Astrocyte (in vitro differentiated cells and primary cell): ENCODE data around the gene DGKE. TPM values are rescaled to one million over a fixed set of nuclear protein-coding genes. Genes with fewer than 3 reads are reported as not detected.

Experiments used
- DNase-seq: peaks from one replicate; pipeline ENCODE4 v3.0.0-alpha.2; 2010; ENCODE audit warnings: low read depth
- FAIRE-seq: peaks from 2 replicates; lab custom pipeline; 2011; peaks lifted over from hg19 to GRCh38; lab: Jason Lieb, UNC
- H2AFZ ChIP-seq: 2 replicates; pipeline ENCODE4 v1.6.0; 2012; ENCODE audit warnings: low read depth, low read length, inconsistent platforms
- H3K27ac ChIP-seq: 2 replicates; pipeline ENCODE4 v1.5.1; 2011; ENCODE audit warnings: low read depth, low read length, inconsistent platforms
- H3K27me3 ChIP-seq: 2 replicates; pipeline ENCODE4 v1.6.0; 2011; ENCODE audit warnings: low read length, inconsistent platforms; ENCODE audit not compliant: insufficient read depth
- H3K36me3 ChIP-seq: 2 replicates; pipeline ENCODE4 v1.5.1; 2011; ENCODE audit warnings: low read length, inconsistent platforms; ENCODE audit not compliant: insufficient read depth
- H3K4me1 ChIP-seq: 2 replicates; pipeline ENCODE4 v1.5.1; 2011; ENCODE audit warnings: low read length, inconsistent platforms; ENCODE audit not compliant: insufficient read depth
- H3K4me2 ChIP-seq: 2 replicates; pipeline ENCODE4 v1.6.0; 2012; ENCODE audit warnings: low read length, inconsistent platforms
- H3K4me3 ChIP-seq: 2 replicates; pipeline ENCODE4 v1.5.1; 2011; ENCODE audit warnings: low read depth, mild to moderate bottlenecking, low read length, inconsistent platforms; ENCODE audit not compliant: insufficient read depth
- H3K79me2 ChIP-seq: 2 replicates; pipeline ENCODE4 v1.6.0; 2012; ENCODE audit warnings: mild to moderate bottlenecking, low read length, inconsistent platforms; ENCODE audit not compliant: insufficient read depth
- H3K9ac ChIP-seq: 2 replicates; pipeline ENCODE4 v1.6.0; 2012; ENCODE audit warnings: mild to moderate bottlenecking, low read length, inconsistent platforms
- H3K9me3 ChIP-seq: 2 replicates; pipeline ENCODE4 v1.5.1; 2012; ENCODE audit warnings: low read depth, mild to moderate bottlenecking, low read length, inconsistent platforms; ENCODE audit not compliant: insufficient read depth
- H4K20me1 ChIP-seq: 2 replicates; pipeline ENCODE4 v1.6.0; 2012; ENCODE audit warnings: low read length, inconsistent platforms; ENCODE audit not compliant: insufficient read depth
- H3K27ac Mint-ChIP-seq: one replicate; pipeline ENCODE4 v1.8.0; 2021; ENCODE audit warnings: mild to moderate bottlenecking, mixed read lengths; ENCODE audit not compliant: unreplicated experiment
- H3K27me3 Mint-ChIP-seq: one replicate; pipeline ENCODE4 v1.8.0; 2021; ENCODE audit warnings: low read depth, mixed read lengths; ENCODE audit not compliant: unreplicated experiment
- H3K36me3 Mint-ChIP-seq: one replicate; pipeline ENCODE4 v1.8.0; 2021; ENCODE audit warnings: low read depth, mixed read lengths; ENCODE audit not compliant: unreplicated experiment
- H3K4me1 Mint-ChIP-seq: one replicate; pipeline ENCODE4 v1.8.0; 2021; ENCODE audit warnings: low read depth, mixed read lengths; ENCODE audit not compliant: unreplicated experiment
- H3K4me3 Mint-ChIP-seq: one replicate; pipeline ENCODE4 v1.8.0; 2021; ENCODE audit warnings: mild to moderate bottlenecking, moderate library complexity, mixed read lengths; ENCODE audit not compliant: unreplicated experiment
- H3K9me3 Mint-ChIP-seq: one replicate; pipeline ENCODE4 v1.8.0; 2021; ENCODE audit warnings: mild to moderate bottlenecking, mixed read lengths; ENCODE audit not compliant: unreplicated experiment
- EZH2 ChIP-seq: IDR thresholded peaks from 2 replicates; pipeline ENCODE4 v1.6.1; 2012; ENCODE audit warnings: mild to moderate bottlenecking, low read length, inconsistent platforms; ENCODE audit not compliant: insufficient read depth
- total RNA-seq: library from RNA; stranded (reverse); gene quantifications from 2 replicates; pipeline ENCODE4 v1.2.1, GENCODE V29; 2021
- TF ChIP-seq, protein P1 (sequence below): IDR thresholded peaks from 2 replicates; pipeline ENCODE4 v1.5.1; 2011; ENCODE audit warnings: low read depth, mild to moderate bottlenecking, inconsistent platforms, low read length, moderate library complexity; ENCODE audit not compliant: insufficient read depth

Gene DGKE
- total RNA-seq, 1 donor from 2014 or later = 5.5 TPM

DNA sequence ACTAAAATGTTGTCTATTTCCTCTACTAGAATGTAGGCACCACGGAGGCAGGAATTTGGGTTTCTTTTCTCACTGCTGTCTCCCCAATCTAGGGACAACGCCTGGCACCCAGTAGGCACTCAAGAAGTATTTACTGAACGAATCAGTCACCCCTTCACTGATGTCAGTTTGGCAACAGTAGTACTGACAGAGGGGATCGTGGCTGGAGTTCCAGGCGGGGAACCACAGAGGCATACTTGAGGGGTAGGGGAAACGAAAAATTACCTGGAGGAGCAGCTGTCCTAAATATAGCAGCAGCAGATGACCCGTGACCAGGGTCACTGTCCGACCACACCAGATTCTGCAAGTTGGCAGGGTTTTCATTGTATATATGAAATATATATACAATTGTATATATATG lies 46.6 kb downstream of the DGKE start:
- TF ChIP-seq, protein P1, sequence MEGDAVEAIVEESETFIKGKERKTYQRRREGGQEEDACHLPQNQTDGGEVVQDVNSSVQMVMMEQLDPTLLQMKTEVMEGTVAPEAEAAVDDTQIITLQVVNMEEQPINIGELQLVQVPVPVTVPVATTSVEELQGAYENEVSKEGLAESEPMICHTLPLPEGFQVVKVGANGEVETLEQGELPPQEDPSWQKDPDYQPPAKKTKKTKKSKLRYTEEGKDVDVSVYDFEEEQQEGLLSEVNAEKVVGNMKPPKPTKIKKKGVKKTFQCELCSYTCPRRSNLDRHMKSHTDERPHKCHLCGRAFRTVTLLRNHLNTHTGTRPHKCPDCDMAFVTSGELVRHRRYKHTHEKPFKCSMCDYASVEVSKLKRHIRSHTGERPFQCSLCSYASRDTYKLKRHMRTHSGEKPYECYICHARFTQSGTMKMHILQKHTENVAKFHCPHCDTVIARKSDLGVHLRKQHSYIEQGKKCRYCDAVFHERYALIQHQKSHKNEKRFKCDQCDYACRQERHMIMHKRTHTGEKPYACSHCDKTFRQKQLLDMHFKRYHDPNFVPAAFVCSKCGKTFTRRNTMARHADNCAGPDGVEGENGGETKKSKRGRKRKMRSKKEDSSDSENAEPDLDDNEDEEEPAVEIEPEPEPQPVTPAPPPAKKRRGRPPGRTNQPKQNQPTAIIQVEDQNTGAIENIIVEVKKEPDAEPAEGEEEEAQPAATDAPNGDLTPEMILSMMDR = no peak
- no peak for TF ChIP-seq EZH2
- no peak for FAIRE-seq
- H3K4me3 ChIP-seq = no peak overlapping the region
- H3K4me1 ChIP-seq = no peaks in the 10 kb centered on the region
- Mint-ChIP-seq H3K9me3 (no peaks in the 10 kb centered on the region), H3K27ac (no peak overlapping the region), H3K27me3 (peaks cover 2% of the 10 kb centered on the region), H3K36me3 (peaks cover 2% of the 10 kb centered on the region), H3K4me3 (no peak overlapping the region), H3K4me1 (peaks cover 3% of the 10 kb centered on the region)
- DNase-seq = no peak
- H3K9me3 ChIP-seq = no peaks in the 10 kb centered on the region
- H2AFZ ChIP-seq = no peak overlapping the region
- H3K79me2 ChIP-seq = no peaks in the 10 kb centered on the region
- no peaks in the 10 kb centered on the region for H4K20me1 ChIP-seq
- no peak overlapping the region for H3K9ac ChIP-seq
- H3K27me3 ChIP-seq = no peaks in the 10 kb centered on the region
- no peak overlapping the region for H3K4me2 ChIP-seq
- no peaks in the 10 kb centered on the region for H3K36me3 ChIP-seq
- no peak overlapping the region for H3K27ac ChIP-seq

DNA sequence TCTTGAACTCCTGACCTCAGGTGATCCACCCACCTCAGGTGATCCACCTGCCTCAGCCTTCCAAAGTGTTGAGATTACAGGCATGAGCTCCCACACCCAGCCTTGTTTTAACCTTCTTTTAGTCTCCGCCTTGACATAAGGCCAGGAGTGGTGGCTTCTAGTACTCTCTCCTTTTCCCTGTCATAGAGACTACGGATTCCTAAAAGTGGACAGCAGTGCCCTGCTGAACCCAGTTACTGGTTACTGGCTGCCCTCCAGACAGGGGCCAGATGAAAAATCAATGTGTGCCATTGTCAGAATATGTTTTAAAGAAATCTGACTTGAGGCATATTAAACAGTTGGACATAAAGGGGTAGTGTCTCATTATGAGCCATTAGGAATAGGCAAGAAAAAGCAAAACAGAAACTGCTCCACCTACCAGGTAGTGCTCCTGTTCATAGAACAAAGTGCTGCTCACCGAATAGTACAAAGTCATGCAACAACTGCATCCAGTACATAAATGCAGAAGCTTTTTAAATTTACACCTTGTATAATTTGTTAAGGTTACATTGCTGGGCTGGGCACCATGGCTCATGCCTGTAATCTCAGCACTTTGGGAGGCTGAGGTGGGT lies 47.8 kb downstream of the DGKE start:
- no peak overlapping the region for H3K4me3 Mint-ChIP-seq
- H3K9me3 Mint-ChIP-seq = no peaks in the 10 kb centered on the region
- H3K36me3 Mint-ChIP-seq = peaks cover 6% of the 10 kb centered on the region
- peaks cover 3% of the 10 kb centered on the region for H3K4me1 Mint-ChIP-seq
- peaks cover 1% of the 10 kb centered on the region for H3K27me3 Mint-ChIP-seq
- Histone ChIP-seq H4K20me1 (no peaks in the 10 kb centered on the region), H2AFZ (no peak overlapping the region), H3K4me2 (no peak overlapping the region), H3K36me3 (no peaks in the 10 kb centered on the region), H3K9me3 (no peaks in the 10 kb centered on the region), H3K4me1 (no peaks in the 10 kb centered on the region), H3K9ac (no peak overlapping the region), H3K27ac (no peak overlapping the region), H3K4me3 (no peak overlapping the region), H3K27me3 (no peaks in the 10 kb centered on the region), H3K79me2 (no peaks in the 10 kb centered on the region)
- TF ChIP-seq, protein P1 = no peak
- TF ChIP-seq EZH2 = no peak
- FAIRE-seq (no peak), DNase-seq (no peak)
- H3K27ac Mint-ChIP-seq = no peak overlapping the region

DNA sequence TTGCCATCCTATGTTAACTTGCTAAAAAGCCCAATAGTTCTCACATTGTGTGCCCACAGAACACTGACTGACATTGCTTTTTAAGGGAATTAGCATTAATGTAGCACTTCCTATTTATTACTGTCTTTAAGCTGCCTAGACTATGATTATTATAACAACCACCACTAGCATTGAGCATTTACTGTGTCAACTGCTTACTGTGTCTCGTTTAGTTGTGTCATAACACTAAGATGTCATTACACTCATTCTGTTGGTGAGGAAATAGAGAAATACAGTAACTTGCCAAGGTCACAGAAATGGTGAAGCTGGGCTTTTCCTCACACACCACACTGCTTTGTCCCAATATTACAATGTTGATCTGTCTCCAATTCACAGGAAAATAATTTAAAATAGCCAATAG lies 49.7 kb downstream of the DGKE start:
- peaks cover 7% of the 10 kb centered on the region for H3K9me3 Mint-ChIP-seq
- no peaks in the 10 kb centered on the region for H3K36me3 ChIP-seq
- no peak overlapping the region for H3K9ac ChIP-seq
- FAIRE-seq (no peak), DNase-seq (no peak)
- H3K4me2 ChIP-seq = no peak overlapping the region
- H3K79me2 ChIP-seq = no peaks in the 10 kb centered on the region
- no peaks in the 10 kb centered on the region for H3K4me1 ChIP-seq
- H3K27me3 ChIP-seq = no peaks in the 10 kb centered on the region
- H4K20me1 ChIP-seq = no peaks in the 10 kb centered on the region
- no peak overlapping the region for H3K4me3 Mint-ChIP-seq
- H3K4me1 Mint-ChIP-seq = peaks cover 10% of the 10 kb centered on the region
- H3K4me3 ChIP-seq = no peak overlapping the region
- H3K27ac ChIP-seq = no peak overlapping the region
- peaks cover 3% of the 10 kb centered on the region for H3K9me3 ChIP-seq
- no peaks in the 10 kb centered on the region for H3K27me3 Mint-ChIP-seq
- H3K27ac Mint-ChIP-seq = no peak overlapping the region
- peaks cover 19% of the 10 kb centered on the region for H3K36me3 Mint-ChIP-seq
- no peak overlapping the region for H2AFZ ChIP-seq
- TF ChIP-seq, protein P1 = no peak
- TF ChIP-seq EZH2 = no peak
